ENCODE measurements around the gene HDX. TPM values are rescaled to one million over a fixed set of nuclear protein-coding genes. Genes with fewer than 3 reads are reported as not detected.

HDX gene
- total RNA-seq, 1 donor = 5.1 TPM

GRCh38 chrX:84441143-84441542, 61.1 kb downstream of the HDX start:
- H3K4me1 ChIP-seq (ENCODE audit: insufficient read depth, low read length) = no peaks in the 10 kb centered on the region
- H3K27me3 ChIP-seq (ENCODE audit: insufficient read depth, low read length) = no peaks in the 10 kb centered on the region
- H3K27ac ChIP-seq (ENCODE audit: low read depth, low read length) = no peak overlapping the region
- no peak overlapping the region for H3K4me3 ChIP-seq (ENCODE audit: insufficient read depth, low read length)
- H3K9me3 ChIP-seq (ENCODE audit: low read depth, low read length) = no peaks in the 10 kb centered on the region
- TF ChIP-seq CTCF (IDR thresholded peaks at IDR 0.05; ENCODE audit: extremely low read depth, low read depth, low read length) = no peak
- H3K79me2 ChIP-seq (ENCODE audit: insufficient read depth, low read length) = no peaks in the 10 kb centered on the region
- no peak overlapping the region for H2AFZ ChIP-seq (ENCODE audit: low read length)
- no peaks in the 10 kb centered on the region for H3K36me3 ChIP-seq (ENCODE audit: insufficient read depth, low read length)
- no peak for DNase-seq (ENCODE audit: insufficient read length, low spot score, missing footprints)
- H3K4me2 ChIP-seq (ENCODE audit: insufficient read depth, low read length) = no peak overlapping the region
- no peaks in the 10 kb centered on the region for H4K20me1 ChIP-seq (ENCODE audit: insufficient read depth, low read length)

- Histone ChIP-seq H3K4me2 (ENCODE audit: insufficient read depth, low read length) (no peak overlapping the region), H3K9me3 (ENCODE audit: low read depth, low read length) (no peaks in the 10 kb centered on the region), H3K36me3 (ENCODE audit: insufficient read depth, low read length) (no peaks in the 10 kb centered on the region), H3K27ac (ENCODE audit: low read depth, low read length) (no peak overlapping the region), H2AFZ (ENCODE audit: low read length) (no peak overlapping the region), H3K4me1 (ENCODE audit: insufficient read depth, low read length) (no peaks in the 10 kb centered on the region), H3K79me2 (ENCODE audit: insufficient read depth, low read length) (no peaks in the 10 kb centered on the region), H4K20me1 (ENCODE audit: insufficient read depth, low read length) (no peaks in the 10 kb centered on the region), H3K4me3 (ENCODE audit: insufficient read depth, low read length) (no peak overlapping the region), H3K27me3 (ENCODE audit: insufficient read depth, low read length) (no peaks in the 10 kb centered on the region)
- TF ChIP-seq CTCF (IDR thresholded peaks at IDR 0.05; ENCODE audit: extremely low read depth, low read depth, low read length) = no peak
- no peak for DNase-seq (ENCODE audit: insufficient read length, low spot score, missing footprints)
These were observed 87.1 kb downstream of the HDX start for GRCh38 chrX:84415140-84415539.

- peak overlapping the region; percentile 22 for H3K4me3 ChIP-seq (ENCODE audit: insufficient read depth, low read length)
- no peak overlapping the region for H2AFZ ChIP-seq (ENCODE audit: low read length)
- H3K27ac ChIP-seq (ENCODE audit: low read depth, low read length) = no peak overlapping the region
- no peaks in the 10 kb centered on the region for H3K36me3 ChIP-seq (ENCODE audit: insufficient read depth, low read length)
- H3K9me3 ChIP-seq (ENCODE audit: low read depth, low read length) = no peaks in the 10 kb centered on the region
- no peak for DNase-seq (ENCODE audit: insufficient read length, low spot score, missing footprints)
- no peaks in the 10 kb centered on the region for H4K20me1 ChIP-seq (ENCODE audit: insufficient read depth, low read length)
- TF ChIP-seq CTCF (IDR thresholded peaks at IDR 0.05; ENCODE audit: extremely low read depth, low read depth, low read length) = no peak
- H3K79me2 ChIP-seq (ENCODE audit: insufficient read depth, low read length) = no peaks in the 10 kb centered on the region
- H3K27me3 ChIP-seq (ENCODE audit: insufficient read depth, low read length) = no peaks in the 10 kb centered on the region
- H3K4me2 ChIP-seq (ENCODE audit: insufficient read depth, low read length) = peak overlapping the region; percentile 61
- H3K4me1 ChIP-seq (ENCODE audit: insufficient read depth, low read length) = no peaks in the 10 kb centered on the region
These were observed 138.6 kb downstream of the HDX start for GRCh38 chrX:84363663-84364062.

GRCh38 chrX:84363051-84363450, 139.2 kb downstream of the HDX start:
- no peaks in the 10 kb centered on the region for H3K79me2 ChIP-seq (ENCODE audit: insufficient read depth, low read length)
- peak overlapping the region; percentile 61 for H3K4me2 ChIP-seq (ENCODE audit: insufficient read depth, low read length)
- H3K9me3 ChIP-seq (ENCODE audit: low read depth, low read length) = no peaks in the 10 kb centered on the region
- DNase-seq (ENCODE audit: insufficient read length, low spot score, missing footprints) = no peak
- no peak overlapping the region for H3K4me3 ChIP-seq (ENCODE audit: insufficient read depth, low read length)
- no peak overlapping the region for H2AFZ ChIP-seq (ENCODE audit: low read length)
- no peaks in the 10 kb centered on the region for H3K27me3 ChIP-seq (ENCODE audit: insufficient read depth, low read length)
- TF ChIP-seq CTCF (IDR thresholded peaks at IDR 0.05; ENCODE audit: extremely low read depth, low read depth, low read length) = no peak
- no peaks in the 10 kb centered on the region for H3K4me1 ChIP-seq (ENCODE audit: insufficient read depth, low read length)
- no peaks in the 10 kb centered on the region for H3K36me3 ChIP-seq (ENCODE audit: insufficient read depth, low read length)
- H3K27ac ChIP-seq (ENCODE audit: low read depth, low read length) = no peak overlapping the region
- no peaks in the 10 kb centered on the region for H4K20me1 ChIP-seq (ENCODE audit: insufficient read depth, low read length)

Measured in osteoblast (primary cell).